Right lobe of liver (tissue), 6 donors: ENCODE measurements around the gene CTPS2. TPM values are rescaled to one million over a fixed set of nuclear protein-coding genes. Genes with fewer than 3 reads are reported as not detected.

Experiments
- ATAC-seq, 4 donors: fragments of 200-7000 bp; cut with Tn5 transposase; one replicate each; pipeline ENCODE4 v1.9.1; 2020; ENCODE audit warnings: mild to moderate bottlenecking in 4 of 4, moderate library complexity in 4 of 4
- DNase-seq, 3 donors: peaks; one replicate each; pipeline ENCODE4 v3.0.0-alpha.2; 2020
- H3K27ac ChIP-seq, 3 donors: fragments of 200-600 bp; one replicate each; pipeline ENCODE4 v1.8.0; 2022
- H3K27me3 ChIP-seq, 2 donors: fragments of 200-600 bp; one replicate each; pipeline ENCODE4 v1.8.0; 2022
- H3K36me3 ChIP-seq, 4 donors: fragments of 200-600 bp; sonication (generic) in 1 of 4; one replicate each; pipeline versions ENCODE4 v1.5.1 to v1.8.0; 2017 to 2022; ENCODE audit warnings: control low read depth in 1 of 4
- H3K4me1 ChIP-seq, 4 donors: fragments of 200-600 bp; sonication (generic) in 1 of 4; one replicate each; pipeline versions ENCODE4 v1.5.1 to v1.8.0; 2017 to 2022; ENCODE audit warnings: control low read depth in 1 of 4
- H3K4me3 ChIP-seq, 3 donors: fragments of 200-600 bp; one replicate each; pipeline ENCODE4 v1.8.0; 2022
- H3K9me3 ChIP-seq, 4 donors: fragments of 200-600 bp; sonication (generic) in 1 of 4; one replicate each; pipeline versions ENCODE4 v1.5.1 to v1.8.0; 2017 to 2022; ENCODE audit warnings: control low read depth in 1 of 4
- CTCF ChIP-seq, 4 donors: fragments of 200-600 bp in 3 of 4; fragments of 450-650 bp in 1 of 4; IDR thresholded peaks; one replicate each; pipeline versions ENCODE4 v1.5.1 to v1.8.0; 2016 to 2022; ENCODE audit warnings: antibody characterized with exemption in 4 of 4, mild to moderate bottlenecking in 2 of 4
- POLR2A ChIP-seq: fragments of 450-650 bp; IDR thresholded peaks from one replicate; pipeline ENCODE4 v1.6.1; 2017; ENCODE audit warnings: antibody characterized with exemption, mild to moderate bottlenecking
- WGBS: methylation state at CpG from one replicate; pipeline ENCODE4 v1.1.6; 2018; ENCODE audit warnings: low coverage, low lambda C conversion rate; ENCODE audit not compliant: insufficient coverage; ENCODE audit errors: missing lambda C conversion rate; 5-methylcytosine and 5-hydroxymethylcytosine counted together
- intact Hi-C, 2 donors: fragments of 100-400 bp; cut with DNase I; formaldehyde crosslinking; loops; one replicate each; pipeline versions ENCODE4 v1.11.2 to v1.14.1; 2022
- total RNA-seq, 6 experiments: library from RNA; depleted of rRNA in 2 of 6; stranded (reverse); fragments of >200 nt in 2 of 6; fragmentation: NEBNext Ultra II Directional in 3 of 6; extraction: Animal tissue kit (Norgen Biotek cat#: 25700) in 3 of 6; gene quantifications; one replicate each; pipeline versions ENCODE4 v1.1.0 to v1.2.4, GENCODE V29; 2016 to 2023
- donor health status: DM: no; HTN: yes; CAD: no.
- donor health status: DM: no; HTN: no; CAD: no.
- donor health status: DM: no; HTN: no; CAD: no.
- donor health status: DM: no; HTN: yes; CAD: no.
- donor health status: DM: no; HTN: yes; CAD: no.

CTPS2 gene
- total RNA-seq, 6 experiments from 2014 or later, result 5.0 to 10.3 (median 8.8) TPM

GRCh38 chrX:16666541-16666940, 45.9 kb downstream of the CTPS2 start:
- Histone ChIP-seq H3K27ac (no peak overlapping the region), H3K36me3 (no peaks in the 10 kb centered on the region), H3K9me3 (no peaks in the 10 kb centered on the region), H3K4me1 (no peaks in the 10 kb centered on the region), H3K4me3 (no peak overlapping the region), H3K27me3 (no peaks in the 10 kb centered on the region)
- no peak for TF ChIP-seq CTCF (IDR thresholded peaks at IDR 0.05)
- no peak for TF ChIP-seq POLR2A
- ATAC-seq (no peak), DNase-seq (no peak)
- intact Hi-C loops, result no loop called here
- 54% methylated on average over 3 of the region's 4 CpGs for WGBS

- intact Hi-C loops, result no loop called here
- no peak for DNase-seq
- no peaks in the 10 kb centered on the region for H3K27me3 ChIP-seq
- ATAC-seq, result no peak
- H3K27ac ChIP-seq, result no peak overlapping the region
- H3K4me3 ChIP-seq, result no peak overlapping the region
- no peaks in the 10 kb centered on the region for H3K36me3 ChIP-seq
- H3K4me1 ChIP-seq, result no peaks in the 10 kb centered on the region
- no peak for TF ChIP-seq POLR2A
- TF ChIP-seq CTCF (IDR thresholded peaks at IDR 0.05), result no peak
- 60% methylated on average over 2 of the region's 2 CpGs for WGBS
- no peaks in the 10 kb centered on the region for H3K9me3 ChIP-seq
Observed at GRCh38 chrX:16665089-16665488, 47.4 kb downstream of the CTPS2 start.

GRCh38 chrX:16664626-16665025, 47.8 kb downstream of the CTPS2 start:
- intact Hi-C loops, result no loop called here
- WGBS, result 59% methylated on average over 2 of the region's 2 CpGs
- H3K9me3 ChIP-seq, result no peaks in the 10 kb centered on the region
- no peaks in the 10 kb centered on the region for H3K27me3 ChIP-seq
- H3K4me3 ChIP-seq, result no peak overlapping the region
- H3K27ac ChIP-seq, result no peak overlapping the region
- no peaks in the 10 kb centered on the region for H3K36me3 ChIP-seq
- DNase-seq (no peak), ATAC-seq (no peak)
- TF ChIP-seq CTCF (IDR thresholded peaks at IDR 0.05) (no peak), POLR2A (no peak)
- H3K4me1 ChIP-seq, result no peaks in the 10 kb centered on the region

- ATAC-seq (no peak), DNase-seq (no peak)
- intact Hi-C loops, result no loop called here
- Histone ChIP-seq H3K4me1 (no peaks in the 10 kb centered on the region), H3K27ac (no peak overlapping the region), H3K36me3 (no peaks in the 10 kb centered on the region), H3K4me3 (no peak overlapping the region), H3K9me3 (no peaks in the 10 kb centered on the region), H3K27me3 (no peaks in the 10 kb centered on the region)
- WGBS, result 79% methylated on average over 5 of the region's 5 CpGs
- TF ChIP-seq POLR2A (no peak), CTCF (IDR thresholded peaks at IDR 0.05) (no peak)
Observed at GRCh38 chrX:16664074-16664473, 48.4 kb downstream of the CTPS2 start.

GRCh38 chrX:16662402-16662801, 50.1 kb downstream of the CTPS2 start:
- no peak for ATAC-seq
- H3K9me3 ChIP-seq, result no peaks in the 10 kb centered on the region
- no peak overlapping the region for H3K4me3 ChIP-seq
- DNase-seq, result no peak
- 35% methylated on average over 2 of the region's 2 CpGs for WGBS
- H3K27me3 ChIP-seq, result no peaks in the 10 kb centered on the region
- TF ChIP-seq CTCF (IDR thresholded peaks at IDR 0.05), result no peak
- TF ChIP-seq POLR2A, result no peak
- H3K4me1 ChIP-seq, result no peaks in the 10 kb centered on the region
- intact Hi-C loops, result no loop called here
- no peak overlapping the region for H3K27ac ChIP-seq
- H3K36me3 ChIP-seq, result no peaks in the 10 kb centered on the region
